ENCODE results near the gene MS4A12.
"Not testable (repeated sequence)": the region's sequence is repeated elsewhere in the genome, so short reads cannot be mapped to it uniquely, and the experiment has no call there.

Gene MS4A12, protein sequence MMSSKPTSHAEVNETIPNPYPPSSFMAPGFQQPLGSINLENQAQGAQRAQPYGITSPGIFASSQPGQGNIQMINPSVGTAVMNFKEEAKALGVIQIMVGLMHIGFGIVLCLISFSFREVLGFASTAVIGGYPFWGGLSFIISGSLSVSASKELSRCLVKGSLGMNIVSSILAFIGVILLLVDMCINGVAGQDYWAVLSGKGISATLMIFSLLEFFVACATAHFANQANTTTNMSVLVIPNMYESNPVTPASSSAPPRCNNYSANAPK

DNA sequence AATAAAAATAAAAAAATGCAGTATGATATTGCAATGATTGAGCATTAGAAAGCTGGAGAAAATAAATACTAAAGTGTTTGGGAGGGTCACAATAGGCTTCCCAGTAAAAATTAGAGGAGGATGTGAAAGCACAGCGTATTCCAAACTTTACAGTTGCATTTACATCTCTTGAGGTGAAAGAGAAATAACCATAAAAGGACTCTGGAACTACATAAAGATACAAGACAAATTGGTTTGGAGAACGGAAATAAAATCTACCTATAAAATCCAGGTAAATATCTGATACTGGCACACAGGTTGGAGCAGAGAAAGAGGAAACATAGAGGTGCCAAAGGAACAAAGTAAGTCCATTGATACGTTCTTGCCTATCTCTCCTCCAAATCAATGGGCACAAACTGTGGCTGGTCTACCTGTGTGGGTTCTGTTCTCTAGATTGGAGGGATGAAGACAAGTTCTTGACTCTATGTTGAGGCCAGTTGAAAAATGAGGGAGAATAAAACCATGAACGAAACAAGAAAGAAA, at the start of gene MS4A12:
MS4A12 (plus strand) TSS at position 291 of the 522 bp plus-strand sequence. CDS start 4,541 bp downstream, outside the sequence.
- no peak for DNase-seq

DNA sequence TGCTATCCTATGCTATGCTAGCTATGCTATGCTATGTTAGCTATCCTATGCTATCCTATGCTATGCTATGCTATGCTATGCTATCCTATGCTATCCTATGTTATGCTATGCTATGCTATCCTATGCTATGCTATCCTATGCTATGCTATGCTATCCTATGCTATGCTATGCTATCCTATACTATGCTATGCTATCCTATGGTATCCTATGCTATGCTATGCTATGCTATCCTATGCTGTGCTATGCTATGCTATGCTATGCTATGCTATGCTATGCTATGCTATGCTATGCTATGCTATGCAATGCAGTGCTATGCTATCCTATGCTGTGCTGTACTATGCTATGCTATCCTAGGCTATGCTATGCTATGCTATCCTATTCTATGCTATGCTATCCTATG, 45.5 kb upstream of the MS4A12 start:
- DNase-seq, result no peak

DNA sequence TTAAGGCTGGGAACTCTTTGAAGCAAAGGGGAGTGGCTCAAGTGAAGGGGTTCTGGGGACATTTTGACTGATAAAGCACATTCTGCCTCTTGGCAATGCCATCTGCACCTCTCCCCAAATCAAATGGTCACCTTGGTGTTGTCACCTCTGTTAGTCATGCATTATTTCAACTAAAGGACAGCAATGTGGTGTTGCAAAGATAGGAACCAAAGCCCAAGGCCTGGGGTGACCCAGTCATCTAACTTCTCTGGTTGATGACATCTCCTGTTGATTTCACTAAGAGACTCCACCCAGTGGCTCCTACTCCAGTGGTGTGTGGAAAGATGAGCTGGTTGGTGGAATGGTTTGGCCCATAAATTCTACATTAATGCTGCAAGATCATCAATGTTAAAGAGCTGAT, 44.7 kb upstream of the MS4A12 start:
- DNase-seq, result no peak

DNA sequence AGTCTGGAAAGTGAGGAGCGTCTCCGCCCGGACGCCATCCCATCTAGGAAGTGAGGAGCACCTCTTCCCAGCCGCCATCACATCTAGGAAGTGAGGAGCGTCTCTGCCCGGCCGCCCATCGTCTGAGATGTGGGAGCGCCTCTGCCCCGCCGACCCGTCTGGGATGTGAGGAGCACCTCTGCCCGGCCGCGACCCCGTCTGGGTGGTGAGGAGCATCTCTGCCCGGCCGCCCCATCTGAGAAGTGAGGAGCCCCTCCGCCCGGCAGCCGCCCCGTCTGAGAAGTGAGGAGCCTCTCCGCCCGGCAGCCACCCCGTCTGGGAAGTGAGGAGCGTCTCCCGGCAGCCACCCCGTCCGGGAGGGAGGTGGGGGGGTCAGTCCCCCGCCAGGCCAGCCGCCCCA, 41.4 kb upstream of the MS4A12 start:
- not testable (repeated sequence) for DNase-seq

DNA sequence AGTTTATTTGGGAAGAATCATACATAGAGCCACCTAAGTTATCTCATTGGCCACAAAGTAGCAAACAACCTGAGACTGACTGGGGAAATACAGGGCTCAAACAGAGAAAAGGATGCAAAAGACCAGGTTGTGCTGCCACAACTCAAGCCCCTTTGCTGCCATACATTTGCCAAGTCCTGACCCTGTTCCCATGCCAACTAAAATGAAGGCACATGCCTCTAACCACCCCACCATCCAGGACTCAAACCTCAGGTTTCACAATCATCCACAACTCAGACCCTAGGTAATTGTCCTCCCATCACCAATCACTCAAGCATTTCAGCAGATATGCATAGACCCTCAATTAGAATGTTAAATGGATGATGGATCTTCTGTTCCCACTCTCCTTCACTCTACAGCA, 38.4 kb upstream of the MS4A12 start:
- no peak for DNase-seq

DNA sequence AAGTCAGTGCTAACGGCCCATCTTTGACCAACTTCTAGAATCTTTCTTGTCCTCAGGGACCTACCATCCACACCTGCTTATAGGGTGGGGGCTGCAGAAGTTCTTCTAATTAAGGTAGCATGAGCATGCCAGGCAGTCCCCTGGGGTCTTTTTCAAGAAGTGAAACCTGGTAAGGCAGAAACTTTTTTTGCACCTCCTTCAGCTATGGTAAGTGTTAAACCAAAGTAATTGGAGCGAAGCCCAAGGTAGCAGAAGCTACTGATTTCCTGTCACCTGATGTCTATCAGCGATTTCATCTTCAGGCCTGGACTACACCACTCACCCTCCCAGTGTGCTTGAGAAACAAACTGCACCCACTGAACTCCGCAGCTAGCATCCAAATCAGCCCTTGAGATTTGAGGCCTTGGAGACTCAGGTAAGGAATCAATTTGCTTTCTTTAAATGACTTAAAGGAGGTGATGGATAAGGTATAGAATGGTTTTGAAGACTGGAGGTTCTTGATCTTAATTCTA, 37.0 kb upstream of the MS4A12 start, which contains the start of gene MS4A1:
MS4A1 (plus strand) TSS at position 317 of the 512 bp plus-strand sequence. CDS start 6,528 bp downstream, outside the sequence.
- DNase-seq, result no peak

DNA sequence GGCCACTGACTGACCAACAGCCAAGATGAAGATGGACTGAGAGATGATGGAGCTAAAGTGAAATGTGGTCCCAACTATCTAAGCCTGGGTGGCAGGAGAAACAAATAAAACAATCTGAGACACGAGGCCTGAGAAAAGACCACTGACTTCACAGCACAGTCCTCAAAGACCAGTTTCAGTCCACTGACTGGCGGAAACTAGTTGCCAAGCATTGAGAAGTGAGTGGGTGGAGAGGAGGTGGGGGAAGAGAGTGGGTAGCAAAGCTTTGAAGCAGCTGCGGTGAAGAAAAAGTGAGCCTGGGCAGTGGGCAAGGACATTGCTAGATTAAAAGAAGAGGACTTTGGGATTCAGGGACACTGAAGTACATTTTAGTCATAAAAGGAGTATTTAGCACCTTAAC, 35.0 kb upstream of the MS4A12 start:
- DNase-seq, result no peak

DNA sequence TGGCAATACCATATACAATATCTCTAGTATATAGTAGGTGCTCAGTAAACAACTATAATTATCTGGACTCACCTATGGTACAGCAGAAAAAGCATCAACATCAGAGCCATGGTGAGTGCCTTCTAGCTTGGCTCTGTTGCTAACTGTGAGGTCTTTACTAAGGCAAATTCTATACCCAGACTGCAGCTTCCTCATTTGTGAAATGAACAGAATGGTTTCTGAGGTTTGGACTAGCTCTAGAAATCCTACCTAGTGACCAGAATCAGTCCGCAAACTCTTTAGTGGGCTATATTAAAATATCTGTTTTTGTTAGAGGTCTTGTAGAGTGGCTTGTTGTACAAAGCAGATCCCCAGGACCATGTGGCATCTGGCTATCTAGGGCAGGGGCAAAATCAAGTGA, 33.2 kb upstream of the MS4A12 start:
- no peak for DNase-seq

DNA sequence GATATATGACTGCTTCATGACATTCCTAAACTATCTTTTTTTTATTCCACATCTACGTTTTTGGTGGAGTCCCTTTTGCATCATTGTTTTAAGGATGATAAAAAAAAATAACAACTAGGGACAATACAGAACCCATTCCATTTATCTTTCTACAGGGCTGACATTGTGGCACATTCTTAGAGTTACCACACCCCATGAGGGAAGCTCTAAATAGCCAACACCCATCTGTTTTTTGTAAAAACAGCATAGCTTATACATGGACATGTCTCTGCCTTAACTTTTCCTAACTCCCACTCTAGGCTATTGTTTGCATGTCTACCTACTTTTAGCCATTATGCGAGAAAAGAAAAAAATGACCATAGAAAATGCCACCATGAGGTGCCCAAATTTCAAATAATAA, 23.7 kb upstream of the MS4A12 start:
- DNase-seq, result no peak

DNA sequence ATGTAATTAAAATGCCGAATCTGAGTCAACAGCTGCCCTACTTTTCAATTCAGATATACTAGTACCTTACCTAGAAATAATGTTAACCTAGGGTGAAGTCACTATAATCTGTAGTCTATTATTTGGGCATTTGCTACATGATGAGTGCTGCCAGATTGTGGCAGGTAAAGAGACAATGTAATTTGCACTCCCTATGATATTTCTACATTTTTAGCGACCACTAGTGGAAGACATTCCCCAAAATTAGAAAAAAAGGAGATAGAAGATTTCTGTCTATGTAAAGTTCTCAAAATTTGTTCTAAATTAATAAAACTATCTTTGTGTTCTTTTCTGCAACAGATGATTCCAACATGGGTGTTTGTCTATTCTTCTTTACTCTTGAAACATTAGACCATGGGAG, 22.9 kb upstream of the MS4A12 start:
- DNase-seq, result no peak

DNA sequence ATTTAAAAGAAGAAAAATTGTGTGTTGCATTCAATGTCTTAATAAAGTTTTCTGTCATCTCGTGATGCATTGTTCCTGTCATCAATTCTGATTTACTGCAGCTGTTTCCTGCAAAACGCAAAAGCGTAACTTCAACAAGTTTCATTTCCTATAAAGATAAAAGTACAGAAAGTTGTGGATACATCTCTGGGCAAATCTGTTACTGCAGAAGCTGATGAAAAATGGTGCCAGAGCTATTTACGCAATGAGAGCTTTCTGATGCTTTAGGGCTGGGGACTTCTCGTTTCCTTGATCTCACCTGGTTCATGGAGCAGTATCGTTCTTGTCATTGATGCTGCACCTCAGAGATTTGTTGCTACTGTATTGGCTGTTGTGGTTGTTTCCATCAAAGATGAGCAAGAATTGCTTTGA, 15.5 kb upstream of the MS4A12 start:
- DNase-seq, result no peak

DNA sequence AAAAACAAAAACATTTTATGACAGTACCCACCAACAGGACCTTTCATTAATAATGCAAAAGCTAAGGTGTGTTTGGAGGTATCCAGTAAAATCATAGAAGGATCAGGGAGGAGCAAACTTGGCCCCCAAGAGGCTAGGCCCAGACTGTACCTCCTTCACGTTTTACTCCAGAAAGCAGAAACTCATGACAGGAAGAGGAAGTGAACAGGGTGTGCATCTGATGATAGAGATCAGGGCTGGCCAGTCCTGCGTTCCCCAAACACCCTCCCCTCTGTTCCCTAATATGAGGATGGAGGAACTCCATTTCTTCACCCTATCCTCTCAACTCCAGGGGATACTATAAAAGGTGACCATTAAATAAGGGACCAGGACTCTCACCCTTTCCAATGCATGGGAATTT, 10.2 kb upstream of the MS4A12 start:
- DNase-seq, result no peak

DNA sequence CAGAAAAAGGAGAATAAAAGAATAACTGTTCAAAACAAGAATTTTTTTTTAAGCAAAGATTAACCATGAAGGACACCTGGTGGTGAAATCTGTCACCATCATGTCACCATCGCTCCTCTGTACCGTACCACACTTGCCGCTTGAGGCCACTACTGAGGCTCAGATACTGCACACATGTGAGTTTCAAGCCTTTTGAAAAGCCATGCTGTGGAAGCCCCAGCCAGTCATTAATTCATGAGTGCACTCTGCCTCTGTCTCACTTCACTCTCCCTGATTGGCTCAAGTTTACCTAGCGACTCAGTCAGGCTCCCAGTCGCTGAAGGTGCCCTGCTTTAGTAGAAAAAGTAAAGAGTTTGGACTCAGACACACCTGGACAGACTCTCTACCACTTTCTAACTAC, 6.6 kb upstream of the MS4A12 start:
- peak; percentile 10 for DNase-seq

DNA sequence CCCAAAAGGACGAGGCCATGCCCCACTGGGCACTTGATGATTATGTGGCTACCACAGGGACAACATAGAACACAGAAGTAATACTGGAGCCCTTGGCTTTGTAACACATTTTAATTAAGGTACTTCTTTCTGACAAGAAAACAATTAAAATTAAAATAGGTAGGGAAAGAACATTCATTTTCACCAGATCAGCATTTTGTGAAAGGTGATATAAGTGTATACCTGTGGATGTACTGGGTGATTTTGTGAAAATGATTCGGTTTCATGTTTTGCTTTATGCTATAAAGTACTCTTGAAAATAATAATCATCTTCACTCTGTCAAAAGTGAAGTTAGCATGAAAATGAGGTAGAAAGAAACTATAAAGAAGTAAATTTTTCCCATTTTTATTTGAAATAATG, 876 bp downstream of the MS4A12 start:
- no peak for DNase-seq

DNA sequence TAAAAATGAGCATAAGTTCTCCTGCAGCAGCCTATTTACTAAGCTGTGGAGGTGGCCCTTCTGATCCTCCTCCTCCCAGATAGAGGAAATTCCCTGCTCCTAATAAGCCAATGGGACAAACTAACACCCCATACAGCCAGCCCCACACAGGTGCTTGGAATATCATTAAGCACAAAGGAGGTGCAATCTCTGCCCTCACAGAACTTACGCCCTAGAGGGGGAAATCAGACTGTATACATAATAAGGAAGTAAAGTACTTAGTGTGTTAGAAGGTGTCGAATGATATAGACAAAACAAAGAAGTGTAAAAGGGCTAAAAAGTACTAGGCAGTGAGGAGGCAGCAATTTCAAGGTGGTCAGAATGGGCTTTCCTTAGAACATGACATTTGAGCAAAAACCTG, 5.8 kb downstream of the MS4A12 start:
- DNase-seq, result no peak

DNA sequence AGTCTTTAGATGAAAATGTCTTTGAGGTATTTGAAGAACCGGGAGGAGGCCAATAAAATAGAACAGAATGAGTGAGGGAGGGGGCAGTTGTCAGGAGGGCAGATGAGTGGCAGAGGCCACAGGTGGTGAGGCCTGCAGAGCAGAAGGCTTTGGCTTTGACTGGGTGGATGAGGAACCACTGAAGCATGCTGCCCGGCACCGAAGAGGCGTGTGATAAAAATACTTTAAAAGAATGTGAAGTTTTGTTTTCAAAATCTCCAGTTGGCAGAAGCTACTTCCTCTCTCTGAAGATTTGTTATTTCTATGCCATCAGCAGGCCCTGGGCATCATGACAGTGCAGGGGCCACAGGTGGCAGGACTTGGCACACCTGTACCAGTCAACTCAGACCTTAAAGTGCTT, 6.3 kb downstream of the MS4A12 start:
- no peak for DNase-seq

DNA sequence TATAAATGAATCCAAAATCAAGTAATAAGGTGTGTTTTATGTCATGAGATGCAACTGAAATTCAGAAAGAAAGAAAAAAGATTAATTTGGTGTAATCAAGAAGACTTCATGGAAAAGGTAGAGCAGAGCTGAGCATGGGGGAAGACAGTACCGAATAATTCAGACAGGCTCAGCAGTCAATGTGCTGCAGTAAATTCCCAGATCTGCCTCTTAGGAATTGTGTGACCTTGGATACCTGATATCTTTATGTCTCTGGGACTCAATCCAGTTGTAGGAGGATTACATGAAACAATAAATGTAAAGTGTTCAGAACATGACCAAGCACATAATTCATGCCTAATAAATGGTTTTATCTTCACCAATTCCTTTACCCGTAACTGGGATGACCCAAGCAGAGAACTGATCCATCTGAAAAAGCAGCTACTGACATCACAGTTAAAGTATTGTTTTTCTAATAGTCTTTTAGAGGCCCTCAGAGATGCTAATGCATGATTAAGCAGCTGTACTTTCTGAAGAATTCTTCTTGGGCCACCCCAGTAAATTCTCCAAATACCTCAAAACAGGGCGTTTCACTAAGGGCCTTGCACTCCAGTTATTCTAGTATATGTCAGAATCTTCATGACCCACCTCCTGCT, 7.8 kb downstream of the MS4A12 start:
- no peak for DNase-seq

DNA sequence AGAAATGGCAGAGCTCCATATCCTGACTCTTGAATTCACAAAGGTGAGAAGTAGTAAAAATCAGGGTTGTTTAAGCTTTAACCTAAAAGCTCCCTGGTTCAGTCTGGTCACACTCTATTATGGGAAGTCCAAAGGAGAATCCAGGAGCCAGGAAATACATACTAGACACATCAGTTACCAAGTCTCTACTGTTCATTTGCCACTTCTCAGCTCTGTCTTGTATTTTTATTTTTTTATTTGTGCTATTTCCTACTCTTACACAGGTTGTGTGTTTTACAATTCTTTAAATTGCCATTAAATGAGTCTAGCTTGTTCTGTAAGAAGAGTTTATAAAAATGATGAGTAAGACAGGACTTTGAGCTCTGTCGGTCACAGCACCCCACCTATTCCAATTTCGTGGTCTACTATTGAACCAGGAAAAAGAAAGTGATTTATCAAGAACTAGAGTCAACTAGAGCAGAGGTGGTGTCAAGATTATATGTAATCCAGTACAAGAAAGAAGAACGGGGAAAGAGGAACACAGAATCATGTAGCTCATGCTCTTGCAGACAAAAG, 9.7 kb downstream of the MS4A12 start:
- DNase-seq, result no peak

DNA sequence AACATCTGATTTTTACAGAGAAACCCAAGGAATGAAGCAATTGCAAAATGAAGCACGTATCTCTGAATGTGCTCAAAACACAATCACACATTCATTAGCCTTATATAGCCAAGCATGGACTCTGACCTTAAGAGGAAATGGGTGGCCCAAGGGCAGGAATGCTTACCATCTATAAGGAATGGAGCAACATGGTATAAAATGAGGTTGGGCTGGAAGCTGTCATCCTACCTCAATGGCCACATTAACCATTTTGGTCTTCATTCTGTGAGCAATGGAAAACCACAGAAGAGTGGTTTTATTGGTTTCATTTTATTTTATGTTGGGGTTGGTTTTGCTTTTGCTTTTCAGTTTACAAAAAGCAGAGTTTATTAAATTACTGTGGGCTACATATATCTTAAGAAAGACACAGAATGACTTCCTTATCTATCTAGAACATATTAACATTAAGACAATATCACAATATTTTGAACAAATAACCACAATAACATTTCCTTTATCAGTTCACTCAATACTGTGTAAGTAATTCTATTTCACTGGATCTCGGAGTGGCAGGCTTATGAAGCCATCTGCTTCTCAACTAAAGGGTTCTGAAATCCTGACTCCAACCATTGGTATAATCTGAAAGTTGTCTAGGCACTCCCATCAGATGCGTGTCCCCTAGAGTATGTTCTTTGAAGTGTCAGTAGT, 11.8 kb downstream of the MS4A12 start:
- DNase-seq, result peak; percentile 25

DNA sequence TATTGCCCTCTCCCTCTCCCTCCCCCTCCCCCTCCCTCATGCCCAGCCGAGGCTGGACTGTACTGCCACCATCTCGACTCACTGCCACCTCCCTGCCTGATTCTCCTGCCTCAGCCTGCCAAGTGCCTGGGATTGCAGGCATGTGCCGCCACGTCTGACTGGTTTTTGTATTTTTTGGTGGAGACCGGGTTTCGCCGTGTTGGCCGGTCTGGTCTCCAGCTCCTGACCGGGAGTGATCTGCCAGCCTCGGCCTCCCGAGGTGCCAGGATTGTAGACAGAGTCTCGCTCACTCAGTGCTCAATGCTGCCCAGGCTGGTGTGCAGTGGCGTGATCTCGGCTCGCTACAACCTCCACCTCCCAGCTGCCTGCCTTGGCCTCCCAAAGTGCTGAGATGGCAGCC, 17.0 kb downstream of the MS4A12 start:
- DNase-seq, result not testable (repeated sequence)

DNA sequence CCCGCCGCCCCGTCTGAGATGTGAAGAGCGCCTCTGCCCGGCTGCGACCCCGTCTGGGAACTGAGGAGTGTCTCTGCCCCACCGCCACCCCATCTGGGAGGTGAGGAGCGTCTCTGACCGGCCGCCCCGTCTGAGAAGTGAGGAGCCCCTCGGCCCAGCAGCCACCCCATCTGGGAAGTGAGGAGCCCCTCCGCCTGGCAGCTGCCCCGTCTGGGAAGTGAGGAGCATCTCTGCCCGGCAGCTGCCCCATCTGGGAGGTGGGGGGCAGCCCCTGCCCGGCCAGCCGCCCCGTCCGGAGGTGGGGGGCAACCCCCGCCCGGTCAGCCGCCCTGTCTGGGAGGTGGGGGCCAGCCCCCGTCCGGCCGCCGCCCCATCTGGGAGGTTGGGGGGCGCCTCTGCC, 17.6 kb downstream of the MS4A12 start:
- not testable (repeated sequence) for DNase-seq

DNA sequence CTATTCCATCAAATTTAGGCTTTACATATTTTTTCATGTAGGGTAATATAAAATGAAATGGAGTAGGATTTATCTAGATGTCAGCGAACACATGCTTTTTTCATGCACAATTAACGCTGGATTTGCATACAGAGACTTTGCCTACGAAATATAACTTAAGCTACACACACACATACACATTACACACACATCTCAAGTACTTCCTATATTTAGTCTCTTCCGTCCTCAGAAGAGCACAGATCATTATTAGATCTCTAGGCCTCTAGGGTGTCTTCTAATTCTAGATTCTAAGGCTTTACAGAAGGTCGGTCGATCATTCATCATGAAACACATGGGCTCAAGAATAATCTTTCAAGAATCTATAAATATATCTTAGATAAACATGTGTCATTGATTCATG, 18.8 kb downstream of the MS4A12 start:
- DNase-seq, result no peak

DNA sequence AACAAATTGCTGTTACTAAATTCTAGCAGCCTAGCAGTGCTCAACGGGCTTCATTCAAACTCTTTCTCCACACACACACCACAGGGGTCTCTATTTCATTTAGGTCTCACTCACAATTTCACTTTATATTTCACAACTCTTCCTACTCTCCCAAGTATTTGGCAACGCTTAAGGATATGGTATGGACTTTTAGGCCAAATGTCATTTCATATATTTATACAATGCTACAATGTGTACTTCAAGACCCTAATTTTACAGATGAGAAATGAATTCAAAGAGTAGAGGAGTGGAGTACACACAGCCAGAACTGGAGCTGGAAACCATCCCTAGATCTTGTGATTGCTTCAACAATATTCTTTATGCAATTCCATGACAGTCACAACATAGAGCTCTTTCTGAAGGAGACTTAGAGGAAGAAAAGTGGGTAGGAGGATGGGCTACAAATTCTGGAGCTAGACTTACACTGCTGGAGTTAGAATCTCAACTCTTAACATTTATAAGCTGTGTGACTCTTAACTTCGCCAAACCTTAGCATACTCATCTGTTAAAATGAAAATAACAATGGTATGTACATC, 20.2 kb downstream of the MS4A12 start:
- no peak for DNase-seq
